CD14-positive monocyte (primary cell): ENCODE measurements around the gene KLK15. TPM values are rescaled to one million over a fixed set of nuclear protein-coding genes. Genes with fewer than 3 reads are reported as not detected.

ENCODE experiments used
- DNase-seq, 3 donors: peaks; one replicate each; pipeline ENCODE4 v3.0.0-alpha.2; 2011 to 2022
- H2AFZ ChIP-seq: 2 replicates; pipeline ENCODE4 v1.6.0; 2012; ENCODE audit warnings: mild to moderate bottlenecking, low read depth, low read length, inconsistent platforms; ENCODE audit not compliant: insufficient read depth, poor library complexity, severe bottlenecking
- H3K27ac ChIP-seq, 2 donors: 1 replicate in 1 of 2; 2 replicates in 1 of 2; pipeline ENCODE4 v1.5.1; 2012 to 2013; ENCODE audit warnings: low read length in 2 of 2, control low read depth in 1 of 2, inconsistent platforms in 1 of 2, low read depth in 1 of 2, mild to moderate bottlenecking in 1 of 2
- H3K27me3 ChIP-seq, 2 donors: one replicate each; pipeline versions ENCODE4 v1.6.0 to v1.6.1; 2011 to 2013; ENCODE audit warnings: low read length in 2 of 2; ENCODE audit not compliant: control insufficient read depth in 2 of 2, insufficient read depth in 2 of 2
- H3K36me3 ChIP-seq, 2 donors: replicated peaks in 1 of 2; 1 replicate in 1 of 2; 2 replicates in 1 of 2; pipeline versions ENCODE4 v1.5.1 to v1.6.1; 2012 to 2013; ENCODE audit warnings: low read length in 2 of 2, control low read depth in 1 of 2, inconsistent platforms in 1 of 2, mild to moderate bottlenecking in 1 of 2; ENCODE audit not compliant: insufficient read depth in 2 of 2, control insufficient read depth in 1 of 2
- H3K4me1 ChIP-seq, 2 donors: 1 replicate in 1 of 2; 2 replicates in 1 of 2; pipeline versions ENCODE4 v1.5.1 to v1.6.1; 2012 to 2013; ENCODE audit warnings: low read length in 2 of 2, control low read depth in 1 of 2, inconsistent platforms in 1 of 2, mild to moderate bottlenecking in 1 of 2, moderate library complexity in 1 of 2; ENCODE audit not compliant: insufficient read depth in 2 of 2, control insufficient read depth in 1 of 2
- H3K4me2 ChIP-seq: replicated peaks from 2 replicates; pipeline ENCODE3; 2012; ENCODE audit warnings: low read length, moderate library complexity, mild to moderate bottlenecking; ENCODE audit not compliant: poor library complexity, severe bottlenecking; ENCODE audit errors: extremely low read depth
- H3K4me3 ChIP-seq, 3 experiments: fragments of 200-600 bp in 1 of 3; sonication (generic) in 1 of 3; replicated peaks in 1 of 3; 1 replicate in 2 of 3; 2 replicates in 1 of 3; pipeline ENCODE4 v1.5.1; 2011 to 2013; ENCODE audit warnings: low read length in 3 of 3, mild to moderate bottlenecking in 3 of 3, control low read depth in 2 of 3, low read depth in 2 of 3, inconsistent platforms in 1 of 3, moderate library complexity in 1 of 3
- H3K79me2 ChIP-seq: 2 replicates; pipeline ENCODE4 v1.6.0; 2012; ENCODE audit warnings: mild to moderate bottlenecking, control low read depth, inconsistent platforms, low read length, moderate library complexity; ENCODE audit not compliant: insufficient read depth
- H3K9ac ChIP-seq: 2 replicates; pipeline ENCODE4 v1.6.0; 2017; ENCODE audit warnings: low read length, mild to moderate bottlenecking; ENCODE audit not compliant: insufficient read depth, poor library complexity, severe bottlenecking
- H3K9me3 ChIP-seq, 2 donors: replicated peaks in 1 of 2; 1 replicate in 1 of 2; 2 replicates in 1 of 2; pipeline versions ENCODE4 v1.5.1 to v1.6.1; 2012 to 2013; ENCODE audit warnings: low read length in 2 of 2, control low read depth in 1 of 2; ENCODE audit not compliant: control insufficient read depth in 1 of 2, insufficient read depth in 1 of 2
- H4K20me1 ChIP-seq: 2 replicates; pipeline ENCODE4 v1.6.0; 2012; ENCODE audit warnings: mild to moderate bottlenecking, low read length, control low read depth, moderate library complexity; ENCODE audit not compliant: insufficient read depth
- H3K27ac Mint-ChIP-seq, 7 donors: one replicate each; pipeline ENCODE4 v1.8.0; 2020; ENCODE audit warnings: mild to moderate bottlenecking in 7 of 7, mixed read lengths in 7 of 7, moderate library complexity in 6 of 7, inconsistent platforms in 2 of 7
- H3K27me3 Mint-ChIP-seq, 3 donors: one replicate each; pipeline ENCODE4 v1.8.0; 2021 to 2022; ENCODE audit warnings: low read depth in 3 of 3, mild to moderate bottlenecking in 3 of 3, mixed read lengths in 3 of 3, moderate library complexity in 3 of 3, inconsistent platforms in 1 of 3
- H3K36me3 Mint-ChIP-seq, 2 donors: one replicate each; pipeline ENCODE4 v1.8.0; 2020; ENCODE audit warnings: mixed read lengths in 2 of 2, inconsistent platforms in 1 of 2, mild to moderate bottlenecking in 1 of 2
- H3K4me1 Mint-ChIP-seq: one replicate; pipeline ENCODE4 v1.8.0; 2020; ENCODE audit warnings: mild to moderate bottlenecking, mixed read lengths
- H3K4me3 Mint-ChIP-seq, 2 donors: one replicate each; pipeline ENCODE4 v1.8.0; 2020; ENCODE audit warnings: mild to moderate bottlenecking in 2 of 2, mixed read lengths in 2 of 2, moderate library complexity in 1 of 2
- H3K9me3 Mint-ChIP-seq, 7 donors: one replicate each; pipeline ENCODE4 v1.8.0; 2020 to 2022; ENCODE audit warnings: mixed read lengths in 7 of 7, mild to moderate bottlenecking in 6 of 7, moderate library complexity in 6 of 7, inconsistent platforms in 2 of 7
- CTCF ChIP-seq: fragments of 200-600 bp; IDR thresholded peaks from one replicate; pipeline ENCODE4 v1.8.0; 2022; ENCODE audit warnings: antibody characterized with exemption, mild to moderate bottlenecking
- WGBS: methylation state at CpG from one replicate; pipeline ENCODE4 v1.1.5; 2013; ENCODE audit warnings: missing lambda C conversion rate; ENCODE audit not compliant: insufficient coverage; 5-methylcytosine and 5-hydroxymethylcytosine counted together
- intact Hi-C, 2 donors: fragments of 100-400 bp; cut with micrococcal nuclease; formaldehyde crosslinking; loops; one replicate each; pipeline versions ENCODE4 v1.15.0 to v1.15.1; 2023
- polyA plus RNA-seq, 3 donors: library from polyadenylated mRNA; depleted of rRNA in 1 of 3; unstranded in 2 of 3; stranded (reverse) in 1 of 3; fragments of 300-500 nt in 2 of 3; fragments of >200 nt in 1 of 3; fragmentation: Illumina TruSeq in 2 of 3; gene quantifications; 1 replicate in 2 of 3; 2 replicates in 1 of 3; pipeline ENCODE4 v1.2.3, GENCODE V29; 2012 to 2021

KLK15 gene
- polyA plus RNA-seq, 3 donors: not detected

- Histone ChIP-seq H2AFZ (no peak overlapping the region), H4K20me1 (no peaks in the 10 kb centered on the region), H3K9me3 (no peaks in the 10 kb centered on the region), H3K79me2 (no peaks in the 10 kb centered on the region), H3K27me3 (peaks cover 12 to 38% of the 10 kb centered on the region in 2 donors), H3K4me1 (peaks cover 8 to 11% of the 10 kb centered on the region in 2 donors), H3K27ac (no peak overlapping the region), H3K4me2 (no peak overlapping the region), H3K36me3 (no peaks in the 10 kb centered on the region), H3K9ac (no peak overlapping the region), H3K4me3 (no peak overlapping the region)
- H3K4me3 Mint-ChIP-seq: no peak overlapping the region
- H3K4me1 Mint-ChIP-seq: peaks cover 13% of the 10 kb centered on the region
- intact Hi-C loops: no loop called here
- H3K36me3 Mint-ChIP-seq: peaks cover 0 to 2% of the 10 kb centered on the region in 2 donors
- no peak for TF ChIP-seq CTCF
- 38% methylated on average over 2 of the region's 6 CpGs for WGBS
- no peak for DNase-seq
- no peak overlapping the region for H3K27ac Mint-ChIP-seq
- peaks cover 45 to 61% (median 48%) of the 10 kb centered on the region in 3 donors for H3K27me3 Mint-ChIP-seq
- peaks cover 0 to 14% (median 3%) of the 10 kb centered on the region in 7 donors for H3K9me3 Mint-ChIP-seq
Observed at GRCh38 chr19:50838239-50838638, 4.9 kb upstream of the KLK15 start.

- no peak for DNase-seq
- intact Hi-C loops: no loop called here
- no peaks in the 10 kb centered on the region for H3K36me3 ChIP-seq
- Mint-ChIP-seq H3K36me3 (peaks cover 0 to 2% of the 10 kb centered on the region in 2 donors), H3K4me1 (peaks cover 13% of the 10 kb centered on the region), H3K27me3 (peaks cover 48 to 68% (median 50%) of the 10 kb centered on the region in 3 donors), H3K27ac (no peak overlapping the region), H3K9me3 (peaks cover 0 to 10% (median 0%) of the 10 kb centered on the region in 7 donors), H3K4me3 (peak overlapping the region; percentile 1 to 95)
- H3K27ac ChIP-seq: no peak overlapping the region
- WGBS: 77% methylated on average over 10 of the region's 10 CpGs
- H3K79me2 ChIP-seq: no peaks in the 10 kb centered on the region
- H2AFZ ChIP-seq: no peak overlapping the region
- H3K9me3 ChIP-seq: no peaks in the 10 kb centered on the region
- H3K4me1 ChIP-seq: peaks cover 8 to 11% of the 10 kb centered on the region in 2 donors
- H3K4me3 ChIP-seq: no peak overlapping the region
- H3K9ac ChIP-seq: no peak overlapping the region
- H3K4me2 ChIP-seq: no peak overlapping the region
- no peaks in the 10 kb centered on the region for H4K20me1 ChIP-seq
- TF ChIP-seq CTCF: no peak
- H3K27me3 ChIP-seq: peaks cover 12 to 38% of the 10 kb centered on the region in 2 donors
Observed at GRCh38 chr19:50837300-50837699, 3.9 kb upstream of the KLK15 start.
